HG02642 (cell line): ENCODE data around the gene PKMYT1.
"Not testable (repeated sequence)": the region's sequence is repeated elsewhere in the genome, so short reads cannot be mapped to it uniquely, and the experiment has no call there.

Source experiments
- ATAC-seq: cut with Tn5 transposase; IDR thresholded peaks from one replicate; pipeline ENCODE4 v1.9.1; 2021; ENCODE audit warnings: mild to moderate bottlenecking; ENCODE audit not compliant: unreplicated experiment, poor library complexity

PKMYT1 gene

DNA sequence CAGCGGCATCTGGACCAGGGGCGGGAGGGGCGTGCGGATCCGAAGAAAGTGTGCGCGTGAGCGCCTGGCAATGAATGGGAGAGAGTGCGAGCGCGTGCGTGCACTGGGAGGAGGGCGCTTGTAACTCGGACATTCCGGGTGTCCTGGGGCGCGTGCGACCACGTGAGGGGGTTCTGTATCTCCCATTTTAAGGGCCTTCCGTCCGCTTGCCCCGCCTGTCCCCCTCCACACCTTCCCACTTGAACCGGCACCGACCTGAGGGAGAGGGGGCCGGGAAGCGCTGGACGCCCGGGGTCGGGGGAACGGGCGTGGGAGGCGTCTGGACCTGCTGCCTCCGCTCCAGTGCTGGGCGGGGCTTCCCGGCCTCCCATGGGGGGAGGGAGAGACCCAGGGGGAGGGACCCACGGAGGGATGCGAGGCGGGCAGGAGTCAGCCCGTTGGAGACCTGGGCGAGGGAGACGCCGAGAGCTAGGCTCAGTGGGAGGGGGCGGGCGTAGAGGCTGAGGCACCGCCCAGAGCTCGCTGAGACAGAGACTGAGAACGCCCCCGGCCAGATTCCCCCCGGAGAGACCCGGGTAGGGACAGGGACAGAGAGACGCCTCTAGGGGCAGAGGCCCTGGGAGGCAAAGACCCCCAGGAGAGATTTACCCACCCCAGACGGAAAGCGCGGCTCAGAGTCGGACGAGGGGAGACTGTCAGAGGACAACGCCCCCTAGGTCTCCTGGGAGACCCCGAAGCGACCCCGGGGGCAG is 16.3 kb downstream of the PKMYT1 start, which contains the start of gene KREMEN2:
KREMEN2 (plus strand) TSS at position 553 of the 752 bp plus-strand sequence. CDS start 246 bp downstream, outside the sequence.
- no peak for ATAC-seq

DNA sequence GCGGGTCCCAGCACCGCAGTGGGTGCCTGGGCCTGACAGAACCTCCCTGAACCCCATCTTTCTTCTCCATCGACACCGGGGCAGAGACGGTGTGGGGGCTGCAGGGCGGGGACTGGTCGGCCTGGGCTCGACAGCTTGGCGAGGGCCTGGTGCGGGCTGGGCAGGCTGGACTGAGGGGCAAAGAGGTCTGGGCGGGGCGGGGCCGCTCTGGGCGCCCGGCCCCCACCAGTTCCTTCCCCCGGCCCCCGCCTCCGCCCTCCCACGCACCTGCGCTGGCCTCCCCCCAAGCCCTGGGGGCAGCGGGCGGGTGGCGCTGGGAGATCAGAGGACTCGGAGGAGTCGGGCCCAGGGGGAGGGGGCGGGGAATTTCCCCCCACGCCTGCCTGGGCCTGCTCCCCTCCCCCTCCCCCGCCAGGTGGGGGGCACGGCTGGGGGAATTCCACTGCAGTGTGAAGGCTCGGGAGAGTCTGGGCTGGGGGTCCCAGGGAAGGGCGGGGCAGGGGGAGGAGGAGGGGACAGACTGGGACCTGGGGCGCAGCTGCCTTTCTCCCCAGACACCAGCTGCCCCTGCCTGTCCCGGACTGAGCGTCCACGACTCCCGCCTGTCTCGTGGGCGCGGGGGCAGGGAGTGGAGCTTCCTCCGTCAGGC is 17.0 kb downstream of the PKMYT1 start:
- no peak for ATAC-seq

DNA sequence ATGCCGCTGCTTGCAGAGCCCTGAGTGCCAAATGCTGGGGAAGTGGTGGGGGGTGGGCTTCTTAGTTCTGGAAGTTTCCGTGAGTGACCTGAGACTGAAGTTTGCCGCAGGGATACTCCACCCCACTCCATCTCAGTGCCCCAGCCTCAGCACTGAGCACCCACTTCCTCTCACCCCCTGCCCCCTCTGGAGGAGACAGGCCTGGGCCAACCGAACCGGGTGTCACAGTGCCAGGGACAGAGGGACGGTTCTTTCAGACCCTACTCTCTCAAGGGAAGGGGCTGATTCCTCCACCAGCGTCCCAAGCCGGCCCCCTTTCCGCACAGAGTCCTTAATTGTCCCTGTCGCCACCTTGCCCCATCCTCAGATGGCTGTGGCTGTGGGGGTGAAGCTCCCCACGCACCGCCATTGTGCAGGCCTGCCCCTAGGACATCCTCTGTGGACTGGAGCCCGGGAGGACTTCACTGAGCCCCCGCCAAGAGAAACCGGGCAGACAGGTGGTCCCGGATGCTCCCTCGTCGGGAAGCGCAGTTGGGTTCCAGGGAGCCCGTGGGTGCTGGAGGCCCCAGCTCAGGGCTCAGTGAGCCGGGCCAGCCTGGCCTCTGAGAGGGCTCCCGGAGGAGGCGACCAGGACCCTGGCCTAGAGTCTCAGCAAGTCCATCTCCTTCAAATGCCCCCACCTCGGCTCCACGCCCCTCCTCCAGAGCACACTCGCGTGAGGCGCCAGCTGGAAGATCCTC is 17.7 kb downstream of the PKMYT1 start:
- ATAC-seq, result no peak

DNA sequence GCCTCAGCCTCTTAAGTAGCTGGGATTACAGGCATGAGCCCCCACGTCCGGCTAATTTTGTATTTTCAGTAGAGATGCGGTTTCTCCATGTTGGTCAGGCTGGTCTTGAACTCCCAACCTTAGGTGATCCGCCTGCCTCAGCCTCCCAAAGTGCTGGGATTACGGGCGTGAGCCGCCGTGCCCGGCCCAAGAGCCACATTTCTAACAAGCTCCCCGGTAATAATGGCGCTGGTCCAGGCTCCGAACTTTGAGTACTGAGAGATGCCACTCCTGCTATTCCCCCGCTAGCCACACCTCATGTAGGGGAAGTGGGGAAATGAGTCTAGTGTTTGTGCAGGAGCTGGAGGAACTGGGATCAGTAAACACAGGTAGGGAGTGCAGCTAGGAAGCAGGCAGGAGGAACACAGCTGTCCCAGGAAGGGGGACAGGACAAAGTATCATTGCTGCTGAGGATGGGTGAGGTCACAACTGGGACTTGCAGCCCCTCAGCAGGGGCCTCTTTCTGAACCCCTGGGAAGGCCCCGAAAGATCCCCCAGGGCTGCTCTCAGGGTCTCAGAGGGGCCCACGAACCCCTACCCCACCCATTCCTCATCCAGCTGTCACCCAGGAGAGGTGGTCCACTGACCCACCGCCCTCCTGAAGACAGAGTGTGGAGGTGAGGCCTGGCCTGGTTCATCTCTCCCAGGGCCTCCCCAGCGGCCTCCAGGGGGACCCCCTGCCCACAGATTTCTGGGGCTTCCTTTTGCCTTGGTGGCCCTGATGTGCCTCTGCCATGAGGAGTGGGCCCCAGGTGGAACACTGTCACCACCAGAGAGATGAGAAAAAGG is 19.8 kb downstream of the PKMYT1 start:
- no peak for ATAC-seq

DNA sequence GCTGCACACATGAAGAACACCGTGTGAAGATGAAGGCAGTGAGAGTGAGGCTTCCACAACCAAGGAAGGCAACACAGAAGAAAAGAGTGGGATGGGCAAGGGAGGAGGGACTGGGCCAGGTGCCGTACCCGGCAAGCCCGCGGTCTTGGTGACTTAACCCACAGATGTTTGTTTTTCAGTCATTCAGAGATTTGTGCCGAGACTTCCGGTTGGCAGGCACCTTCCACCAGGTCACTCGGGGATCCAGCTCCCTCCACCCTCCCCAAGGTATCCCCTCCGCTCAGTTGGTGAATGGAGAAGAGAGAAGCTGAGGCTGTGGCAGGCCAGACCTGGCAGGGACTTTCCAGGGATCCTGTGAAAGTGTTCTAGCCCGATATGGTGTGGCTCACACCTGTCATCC is 21.0 kb downstream of the PKMYT1 start:
- ATAC-seq, result no peak

DNA sequence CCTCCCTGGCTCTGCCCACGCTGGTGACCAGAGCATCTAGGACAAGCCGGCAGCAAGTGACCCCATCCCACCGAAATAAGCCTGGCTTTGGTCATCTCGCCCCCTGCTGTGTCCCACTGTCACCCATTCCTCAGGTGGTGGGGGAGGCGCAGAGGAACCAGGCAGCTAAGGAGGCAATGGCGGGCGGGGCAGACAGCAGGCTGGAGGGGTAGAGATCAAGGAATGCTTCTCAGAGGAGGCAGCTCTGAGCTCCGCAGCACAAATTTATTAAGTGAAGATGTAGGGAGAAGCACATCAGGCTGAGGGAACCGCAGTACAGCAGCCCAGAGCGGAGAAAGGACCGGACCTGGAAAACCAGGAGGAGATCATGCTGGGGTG is 23.7 kb downstream of the PKMYT1 start:
- ATAC-seq, result no peak

DNA sequence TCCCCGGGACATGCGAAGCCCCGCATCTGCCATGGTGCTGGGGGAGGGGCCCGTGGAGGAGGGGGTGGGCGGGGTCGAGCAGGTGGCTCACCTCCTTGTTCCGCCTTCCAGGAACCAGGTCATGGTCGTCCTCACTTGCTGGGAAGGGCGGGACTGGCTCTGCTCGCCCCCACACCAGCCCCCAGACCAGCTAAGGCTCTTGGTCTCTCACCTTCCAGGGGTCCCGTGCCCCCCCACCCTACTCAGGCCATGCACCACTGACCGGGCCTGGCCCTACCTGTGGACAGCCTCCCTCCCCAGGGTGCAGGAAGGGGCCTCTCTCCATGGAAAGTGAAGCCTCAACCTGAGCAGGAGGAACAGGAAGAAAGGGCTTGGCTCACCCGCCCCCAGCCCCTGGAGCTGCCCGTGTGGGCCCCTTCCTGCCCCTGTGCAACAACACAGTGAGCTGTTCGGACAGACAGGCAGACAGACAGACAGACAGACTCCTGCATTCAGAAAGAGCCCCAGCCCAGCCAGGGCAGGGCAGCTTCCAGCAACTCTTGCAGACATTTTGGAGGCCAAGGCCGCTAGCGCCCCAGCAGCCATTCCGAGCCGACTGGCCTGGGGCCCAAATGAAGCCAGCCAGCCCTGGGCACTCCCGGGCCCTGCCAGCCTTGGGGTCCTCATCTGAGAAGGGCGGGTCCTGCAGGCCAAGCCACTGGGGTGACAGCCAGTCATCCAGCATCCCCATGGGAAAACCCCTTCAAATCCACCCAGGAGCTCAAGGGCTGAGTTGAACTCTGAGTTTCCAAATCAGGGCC is 24.3 kb downstream of the PKMYT1 start:
- ATAC-seq, result no peak

DNA sequence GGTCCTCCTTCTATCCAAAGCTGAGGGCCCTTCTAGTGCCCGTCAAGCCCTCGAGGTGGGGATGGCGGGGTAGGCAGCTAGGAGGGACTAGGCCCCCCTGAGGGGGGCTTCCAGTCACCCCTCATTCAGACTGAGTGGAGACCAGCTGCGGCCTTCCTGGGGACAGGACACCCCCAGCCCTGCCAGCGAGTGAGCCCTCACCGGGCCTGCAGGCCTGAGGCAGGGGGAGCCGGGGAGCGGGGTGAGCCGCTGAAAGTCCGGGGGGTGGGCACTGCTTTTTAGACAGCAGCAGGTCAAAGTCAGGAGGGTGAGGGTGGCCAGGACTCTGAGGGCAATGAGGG is 24.8 kb downstream of the PKMYT1 start:
- ATAC-seq, result no peak

DNA sequence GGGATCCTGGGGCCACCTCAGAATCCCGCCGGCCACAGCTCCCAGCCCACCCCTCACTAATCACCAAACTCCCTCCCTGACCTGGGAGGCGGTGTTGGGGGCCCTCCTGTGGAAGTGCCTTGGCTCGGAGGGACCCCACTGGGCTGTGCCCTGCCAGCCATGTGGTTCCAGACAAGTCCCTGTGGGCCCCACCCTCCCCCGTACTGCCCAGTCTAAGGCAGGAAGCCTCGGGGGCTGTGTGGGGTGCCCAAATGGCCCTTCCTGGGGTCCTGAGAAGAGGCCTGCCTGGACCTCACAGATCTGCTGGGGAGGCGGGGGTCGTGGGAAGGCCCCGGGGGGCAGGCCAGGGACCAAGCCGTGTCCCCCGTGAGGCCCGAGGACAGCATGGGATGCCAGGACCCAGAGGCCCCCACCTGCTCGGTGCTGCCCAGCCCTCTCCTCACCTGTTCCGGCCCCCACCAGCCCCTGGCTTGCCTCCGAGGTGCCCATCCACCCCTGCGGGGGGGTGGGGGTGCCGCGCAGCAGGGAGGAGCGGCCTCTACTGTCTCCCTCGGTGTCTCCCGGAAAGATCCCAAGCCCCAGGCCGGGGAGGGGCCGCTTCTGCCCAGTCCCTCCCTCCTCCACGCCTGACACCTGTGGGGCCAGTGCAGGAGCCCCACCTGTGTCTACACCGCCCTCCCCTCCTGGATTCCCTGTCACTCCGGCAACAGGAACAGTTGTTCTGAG is 25.4 kb downstream of the PKMYT1 start:
- ATAC-seq, result no peak

DNA sequence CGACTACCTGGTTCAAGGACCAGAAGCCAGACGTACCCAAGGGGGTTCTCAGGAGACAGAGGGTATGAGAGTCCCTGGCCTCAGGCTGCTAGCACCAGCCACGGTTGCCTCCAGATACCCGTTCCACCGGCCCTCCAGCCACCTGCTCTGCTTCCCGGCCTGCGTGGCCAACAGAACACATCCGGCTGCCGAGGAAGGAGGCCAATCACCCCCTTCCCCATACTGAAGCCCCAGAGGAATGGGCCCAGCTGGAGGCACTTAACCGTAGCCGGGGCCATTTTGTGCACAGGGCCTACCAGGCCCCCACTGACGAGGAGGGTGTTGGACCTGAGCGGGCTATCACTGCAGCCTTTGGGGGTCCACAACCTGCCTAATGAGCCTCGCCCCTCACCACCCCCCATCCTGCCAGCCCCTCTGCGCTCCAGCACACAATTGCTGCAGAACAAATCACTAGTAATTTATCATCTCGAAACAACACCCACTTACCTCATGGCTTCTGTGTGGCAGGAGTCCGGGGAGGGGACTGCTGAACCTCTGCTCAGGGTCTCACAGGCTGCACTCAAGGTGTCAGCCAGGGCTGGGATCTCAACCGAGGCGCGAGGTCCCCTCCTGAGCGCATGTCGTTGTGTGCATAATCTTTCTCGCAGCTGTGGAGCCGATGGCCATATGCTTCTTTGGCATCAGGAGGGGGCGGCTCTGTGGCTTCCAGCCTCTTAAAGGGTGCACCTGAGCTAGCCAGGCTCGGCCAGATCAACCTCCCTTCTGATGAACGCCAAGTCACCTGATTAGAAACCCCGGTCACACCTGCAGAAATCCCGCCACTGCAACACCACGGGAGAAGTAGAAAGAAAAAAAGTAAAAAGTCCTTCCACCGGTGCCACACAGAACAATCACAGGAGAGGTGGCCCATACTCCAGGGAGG is 26.3 kb downstream of the PKMYT1 start:
- ATAC-seq, result no peak

DNA sequence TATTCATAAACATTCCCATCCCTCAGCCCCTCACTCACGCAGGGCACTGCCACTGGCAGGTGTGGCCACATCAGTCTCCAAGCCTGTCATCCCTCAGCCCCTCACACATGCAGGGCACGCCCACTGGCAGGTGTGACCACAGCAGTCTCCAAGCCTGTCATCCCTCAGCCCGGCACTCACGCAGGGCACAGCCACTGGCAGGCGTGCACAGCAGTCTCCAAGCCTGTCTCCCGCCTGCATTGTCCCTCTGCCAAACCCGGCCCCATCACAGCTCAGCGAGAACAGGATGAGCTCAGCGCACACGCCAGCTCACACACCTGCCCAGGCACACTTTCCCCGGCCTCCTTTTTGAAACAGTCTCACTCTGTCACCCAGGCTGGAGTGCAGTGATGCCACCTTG is 27.6 kb downstream of the PKMYT1 start:
- no peak for ATAC-seq

DNA sequence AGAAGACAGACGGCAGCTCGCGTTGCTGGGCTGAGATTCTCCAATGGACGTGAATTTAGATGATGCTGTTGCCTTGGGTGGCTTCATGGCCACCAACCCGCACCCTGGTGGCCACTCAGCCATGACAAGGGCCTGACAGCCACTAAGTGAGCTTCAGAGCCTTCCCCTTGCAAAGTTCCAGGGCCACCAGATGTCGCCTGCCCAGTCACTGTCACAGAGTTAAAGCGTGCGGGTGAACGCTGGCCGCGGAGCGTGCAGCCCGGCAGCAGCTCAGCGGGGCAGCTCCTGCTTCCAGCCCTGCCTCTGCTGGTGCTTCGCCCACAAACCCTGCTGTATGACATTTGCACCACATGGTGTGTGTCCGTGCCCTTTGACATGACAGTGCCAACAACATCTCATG is 29.5 kb downstream of the PKMYT1 start:
- ATAC-seq, result no peak

DNA sequence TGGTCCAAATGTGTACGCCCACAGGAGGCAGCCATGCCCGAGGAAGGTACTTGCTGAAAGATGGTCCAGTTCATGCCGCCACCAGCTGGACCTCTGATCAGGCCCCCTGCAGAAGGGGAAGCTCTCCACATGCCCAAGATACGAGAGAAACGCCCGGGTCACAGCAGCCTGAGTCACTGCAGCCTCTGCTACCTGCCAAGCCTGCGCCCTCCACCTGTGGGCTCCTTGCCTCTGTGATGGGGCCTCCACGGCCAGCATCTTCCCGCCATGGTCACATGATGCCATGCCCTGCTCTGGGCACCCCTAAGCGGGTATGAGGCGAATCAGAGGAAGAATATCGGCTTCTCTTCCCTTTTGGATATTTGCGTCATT is 29.9 kb downstream of the PKMYT1 start:
- no peak for ATAC-seq

DNA sequence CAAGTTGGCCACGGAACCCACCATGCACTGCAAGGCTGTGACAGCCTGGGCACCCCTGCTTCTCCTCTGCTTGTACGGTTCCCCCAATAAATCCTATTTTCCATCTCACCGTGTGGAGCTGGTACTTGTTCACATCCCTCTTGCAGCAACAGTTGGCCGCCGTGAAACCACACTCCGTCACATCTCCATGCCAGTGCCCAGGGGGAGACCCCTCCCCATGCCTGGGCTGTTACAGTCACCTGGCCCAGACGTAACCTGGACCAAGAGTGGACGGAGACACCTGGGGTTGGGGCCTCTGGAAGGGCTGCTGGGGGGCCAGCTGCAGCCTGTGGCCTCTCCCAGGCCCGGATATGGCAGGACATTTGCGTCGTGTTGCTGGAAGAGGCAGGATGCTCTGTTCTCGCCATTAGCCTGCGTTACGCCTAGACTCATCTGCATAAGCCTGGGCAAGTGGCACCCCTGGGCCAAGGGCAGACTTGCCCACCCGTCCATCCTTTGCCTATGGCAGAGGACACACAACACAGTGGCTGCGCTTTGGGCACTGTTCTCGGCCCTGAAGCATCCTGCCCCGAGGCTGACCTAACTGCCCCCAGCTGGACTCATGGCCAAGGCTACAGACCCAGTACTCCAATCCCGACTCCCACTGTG is 30.4 kb downstream of the PKMYT1 start:
- ATAC-seq, result no peak

DNA sequence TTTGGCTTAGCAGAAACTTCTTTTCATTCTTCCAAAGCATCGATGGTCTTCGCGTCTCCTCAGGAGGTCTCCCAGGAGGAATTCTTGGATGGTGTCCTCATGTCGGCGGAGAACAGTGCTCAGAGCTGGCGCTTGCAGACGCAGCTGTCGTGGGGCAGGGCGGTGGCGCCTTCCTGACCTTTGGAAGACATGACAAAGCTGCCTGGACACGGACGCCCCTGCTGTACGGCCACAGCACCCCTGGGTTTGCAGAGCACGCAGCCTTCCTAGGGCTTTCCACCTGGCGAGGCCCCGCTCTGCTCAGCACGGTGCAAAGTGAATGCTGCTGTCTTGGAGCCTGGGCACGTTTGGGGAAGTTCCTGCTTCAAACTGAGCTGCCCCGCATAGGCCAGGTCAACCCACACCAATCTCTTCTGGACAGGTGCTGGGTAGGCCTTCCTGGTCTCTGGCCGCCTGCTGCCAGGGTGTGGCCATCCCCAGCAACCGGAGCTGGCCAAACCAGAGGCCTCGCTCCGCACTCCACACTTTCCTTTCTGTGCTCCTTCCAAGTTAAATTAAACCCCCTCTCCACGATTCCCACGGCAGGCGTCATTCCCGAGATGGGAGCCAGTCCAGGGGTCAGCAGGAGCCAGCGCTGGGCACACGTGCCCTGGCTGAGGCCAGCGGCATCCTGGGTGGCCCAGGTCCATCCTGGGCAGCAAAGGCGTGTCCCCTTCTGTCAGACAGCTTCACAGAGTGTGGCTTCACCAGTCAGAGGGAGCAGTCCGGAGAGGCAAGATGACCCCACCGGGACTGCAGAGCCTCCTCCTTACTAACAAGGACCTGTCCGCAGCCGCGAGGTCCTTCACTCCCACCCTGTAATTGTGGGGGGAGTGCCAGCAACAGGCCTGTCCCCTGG is 31.2 kb downstream of the PKMYT1 start:
- ATAC-seq, result no peak

DNA sequence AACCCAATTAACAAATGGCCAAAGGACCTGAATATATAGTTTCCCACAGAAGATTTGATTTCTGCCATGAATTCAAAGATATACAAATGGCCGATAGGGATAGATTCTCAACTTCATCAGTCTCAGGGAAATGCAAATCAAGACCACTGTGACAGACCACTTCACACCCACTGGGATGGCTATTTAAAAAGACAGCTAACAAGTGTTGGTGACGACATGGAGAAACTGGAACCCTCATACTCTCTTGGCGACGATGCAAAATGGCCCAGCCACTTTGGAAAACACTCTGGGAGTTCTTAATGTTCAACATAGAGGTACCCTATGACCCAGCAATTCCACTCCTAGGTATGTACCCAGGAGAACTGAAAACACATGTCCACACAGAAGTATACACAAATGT is 33.6 kb downstream of the PKMYT1 start:
- ATAC-seq, result no peak

DNA sequence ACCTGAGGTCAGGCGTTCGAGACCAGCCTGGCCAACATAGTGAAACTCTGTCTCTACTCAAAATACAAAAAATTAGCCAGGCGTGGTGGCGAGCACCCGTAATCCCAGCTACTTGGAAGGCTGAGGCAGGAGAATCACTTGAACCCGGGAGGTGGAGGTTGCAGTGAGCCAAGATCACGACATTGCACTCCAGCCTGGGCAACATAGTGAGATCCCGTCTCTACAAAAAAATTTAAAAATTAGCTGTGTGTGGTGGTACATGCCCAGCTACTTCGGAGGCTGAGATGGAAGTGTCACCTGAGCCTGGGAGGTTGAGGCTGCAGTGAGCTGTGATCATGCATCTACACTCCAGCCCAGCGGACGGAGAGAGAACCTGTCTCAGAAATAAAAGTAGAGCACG is 36.5 kb downstream of the PKMYT1 start:
- not testable (repeated sequence) for ATAC-seq
